Ovary (tissue), 3 donors: ENCODE results near the gene JPH4.

Experiments
- EP300 ChIP-seq: sonication (generic); formaldehyde crosslinking; IDR thresholded peaks from one replicate; pipeline ENCODE4 v1.6.1; 2017; ENCODE audit warnings: antibody characterized with exemption
- POLR2A ChIP-seq: fragments of 450-650 bp; IDR thresholded peaks from one replicate; pipeline ENCODE4 v1.6.1; 2017; ENCODE audit warnings: antibody characterized with exemption, mild to moderate bottlenecking, moderate library complexity
- TF ChIP-seq, protein P1 (sequence below), 3 donors: fragments of 450-650 bp in 2 of 3; fragments of 200-600 bp in 1 of 3; IDR thresholded peaks; one replicate each; pipeline versions ENCODE4 v1.5.1 to v1.8.0; 2016 to 2022; ENCODE audit warnings: antibody characterized with exemption in 3 of 3, mild to moderate bottlenecking in 1 of 3
- donor health status: DM: no; HTN: no; CAD: no.

- TF ChIP-seq POLR2A: no peak
- TF ChIP-seq, protein P1, sequence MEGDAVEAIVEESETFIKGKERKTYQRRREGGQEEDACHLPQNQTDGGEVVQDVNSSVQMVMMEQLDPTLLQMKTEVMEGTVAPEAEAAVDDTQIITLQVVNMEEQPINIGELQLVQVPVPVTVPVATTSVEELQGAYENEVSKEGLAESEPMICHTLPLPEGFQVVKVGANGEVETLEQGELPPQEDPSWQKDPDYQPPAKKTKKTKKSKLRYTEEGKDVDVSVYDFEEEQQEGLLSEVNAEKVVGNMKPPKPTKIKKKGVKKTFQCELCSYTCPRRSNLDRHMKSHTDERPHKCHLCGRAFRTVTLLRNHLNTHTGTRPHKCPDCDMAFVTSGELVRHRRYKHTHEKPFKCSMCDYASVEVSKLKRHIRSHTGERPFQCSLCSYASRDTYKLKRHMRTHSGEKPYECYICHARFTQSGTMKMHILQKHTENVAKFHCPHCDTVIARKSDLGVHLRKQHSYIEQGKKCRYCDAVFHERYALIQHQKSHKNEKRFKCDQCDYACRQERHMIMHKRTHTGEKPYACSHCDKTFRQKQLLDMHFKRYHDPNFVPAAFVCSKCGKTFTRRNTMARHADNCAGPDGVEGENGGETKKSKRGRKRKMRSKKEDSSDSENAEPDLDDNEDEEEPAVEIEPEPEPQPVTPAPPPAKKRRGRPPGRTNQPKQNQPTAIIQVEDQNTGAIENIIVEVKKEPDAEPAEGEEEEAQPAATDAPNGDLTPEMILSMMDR (IDR thresholded peaks at IDR 0.05): no peak
- TF ChIP-seq EP300: no peak
Observed at GRCh38 chr14:23603103-23603502, 24.5 kb upstream of the JPH4 start.
